IPS-NIHi11 (cell line): ENCODE measurements around the gene C11orf68.
A peak's percentile ranks its signal among the peaks of the same experiment; 100 is the strongest.
"Not testable (repeated sequence)": the region's sequence is repeated elsewhere in the genome, so short reads cannot be mapped to it uniquely, and the experiment has no call there.

Source experiments
- DNase-seq: peaks from one replicate; pipeline ENCODE4 v3.0.0; 2012; ENCODE audit warnings: mixed read lengths, low spot score

C11orf68 gene

GRCh38 chr11:65915101-65915820 is 3.6 kb downstream of the C11orf68 start:
- no peak for DNase-seq

GRCh38 chr11:65912845-65913244 is 6.0 kb downstream of the C11orf68 start:
- no peak for DNase-seq

GRCh38 chr11:65911682-65912568 is 6.9 kb downstream of the C11orf68 start:
- peak; percentile 72 for DNase-seq

- no peak for DNase-seq
These were observed 11.0 kb downstream of the C11orf68 start for GRCh38 chr11:65907878-65908277.

DNA sequence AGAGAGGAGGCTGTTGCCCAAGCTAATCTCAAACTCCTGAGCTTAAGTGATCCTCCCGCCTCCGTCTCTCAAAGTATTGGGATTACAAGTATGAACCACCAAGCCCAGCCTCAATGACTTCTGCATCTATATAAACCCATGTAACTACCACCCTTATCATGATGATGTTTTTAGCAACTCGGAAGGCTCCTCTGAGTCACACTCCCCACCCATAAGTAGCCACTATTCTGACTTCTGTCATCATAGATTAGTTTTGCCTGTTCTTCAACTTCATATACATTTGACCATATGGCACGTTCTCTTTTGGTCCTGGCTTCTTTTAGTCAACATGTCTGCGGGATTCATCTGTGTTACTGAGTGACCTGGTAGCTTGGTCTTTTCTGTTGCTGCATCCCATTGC is 12.3 kb downstream of the C11orf68 start:
- no peak for DNase-seq

GRCh38 chr11:65903715-65904114 is 15.1 kb downstream of the C11orf68 start:
- DNase-seq = no peak

DNA sequence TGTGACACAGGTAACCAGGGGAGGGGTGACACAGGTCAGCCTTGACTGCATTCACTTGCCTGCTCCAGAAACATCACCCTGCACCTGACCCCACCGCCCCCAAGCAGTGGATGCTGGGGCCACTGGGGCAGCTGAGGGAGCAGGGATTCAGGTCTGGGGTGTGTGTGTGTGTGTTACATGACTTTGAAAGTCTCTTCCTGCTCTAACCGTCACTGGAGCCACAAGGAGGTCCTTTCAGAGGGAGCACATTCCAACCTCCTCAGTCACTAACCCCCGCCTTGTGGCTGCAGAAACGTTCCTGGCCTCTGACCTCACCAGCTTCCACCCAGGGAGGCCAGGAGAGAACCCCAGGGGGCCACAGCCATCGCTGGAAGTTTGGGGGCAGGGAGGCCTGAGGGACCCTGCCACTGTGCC is 15.8 kb downstream of the C11orf68 start:
- peak; percentile 55 for DNase-seq

DNA sequence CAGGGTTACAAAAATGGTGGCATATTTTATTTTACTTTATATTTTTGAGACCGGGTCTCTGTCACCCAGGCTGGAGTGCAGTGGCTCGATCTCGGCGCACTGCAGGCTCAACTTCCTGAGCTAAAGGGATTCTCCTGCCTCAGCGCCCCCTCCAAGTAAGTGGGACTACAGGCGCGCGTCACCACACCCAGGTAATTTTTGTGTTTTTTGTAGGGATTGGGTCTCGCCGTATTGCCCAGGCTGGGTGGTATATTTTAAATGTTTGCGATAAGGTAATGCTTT is 18.0 kb downstream of the C11orf68 start:
- no peak for DNase-seq

GRCh38 chr11:65900125-65900898 is 18.6 kb downstream of the C11orf68 start, which contains the start of gene FOSL1:
Gene FOSL1, minus strand, starts transcription at chr11:65900388. Its CDS starts 49 bp downstream, at chr11:65900339.
- DNase-seq = peak; percentile 95

DNA sequence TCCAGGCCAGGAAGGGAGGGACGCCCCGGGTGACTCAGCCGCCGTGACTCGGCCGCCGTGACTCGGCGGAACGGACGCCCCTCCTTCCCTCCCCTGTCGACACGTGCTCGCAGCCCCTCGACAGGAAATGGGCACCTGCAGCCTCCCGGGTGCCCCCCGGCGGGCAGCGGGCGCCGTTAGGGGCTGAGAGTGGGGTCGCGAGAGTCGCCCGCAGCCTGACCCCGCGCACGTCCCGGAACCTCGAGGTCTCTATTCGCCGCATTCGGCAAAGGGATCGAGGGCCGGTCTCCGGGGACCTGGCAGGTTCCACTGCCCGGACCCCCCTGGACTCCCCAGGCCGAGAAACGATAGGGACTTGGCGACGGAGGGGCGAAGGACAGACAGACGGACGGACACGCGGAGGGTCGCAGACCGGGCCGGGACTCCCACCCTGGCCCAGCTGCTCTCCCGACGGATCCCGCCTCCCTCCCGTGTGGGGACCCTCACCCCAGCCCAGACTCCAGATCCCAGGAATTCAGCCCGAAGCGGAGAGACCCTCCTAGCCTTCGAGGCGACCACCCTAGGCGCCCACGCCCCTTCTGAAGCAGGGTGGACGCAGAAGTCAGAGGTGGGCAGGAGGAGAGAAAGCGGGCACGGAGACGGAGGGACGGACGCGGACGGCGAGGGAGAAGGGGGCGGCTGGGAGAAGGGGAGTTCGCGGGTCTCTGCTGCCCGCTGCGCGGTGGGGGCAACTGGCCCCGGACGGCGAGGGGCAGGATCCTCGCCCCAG is 19.3 kb downstream of the C11orf68 start:
- peak; percentile 64 for DNase-seq

DNA sequence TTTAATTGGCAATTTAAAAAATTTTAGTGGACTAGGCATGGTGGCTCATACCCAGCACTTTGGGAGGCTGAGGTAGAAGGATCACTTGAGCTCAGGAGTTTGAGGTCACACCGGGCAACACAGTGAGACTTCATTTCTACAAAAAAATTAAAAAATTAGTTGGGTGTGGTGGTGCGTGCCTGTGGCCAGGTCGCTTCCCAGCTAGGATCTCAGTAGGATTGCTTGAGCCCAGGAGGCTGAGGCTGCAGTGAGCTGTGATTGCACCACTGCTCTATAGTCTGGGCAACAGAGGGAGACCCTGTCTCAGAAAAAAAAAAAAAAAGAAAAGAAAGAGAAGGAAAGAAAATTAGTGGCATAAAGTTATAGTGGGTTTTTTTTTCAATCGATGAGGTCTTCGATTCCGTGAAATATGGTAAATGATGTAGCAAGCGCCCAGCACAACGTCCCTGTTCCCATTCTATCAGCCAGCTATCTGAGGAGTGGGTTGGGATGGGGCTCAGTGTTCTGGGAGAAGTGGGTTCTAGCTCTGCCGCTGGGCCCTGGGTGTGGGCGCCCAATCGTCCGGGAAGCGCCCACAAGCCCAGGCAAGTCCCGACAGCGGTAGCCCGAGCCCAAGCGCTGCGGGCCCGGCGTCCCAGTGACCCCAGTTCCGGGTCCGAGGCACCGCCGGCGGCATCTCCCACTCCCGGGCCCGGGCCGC is 20.1 kb downstream of the C11orf68 start:
- no peak for DNase-seq

DNA sequence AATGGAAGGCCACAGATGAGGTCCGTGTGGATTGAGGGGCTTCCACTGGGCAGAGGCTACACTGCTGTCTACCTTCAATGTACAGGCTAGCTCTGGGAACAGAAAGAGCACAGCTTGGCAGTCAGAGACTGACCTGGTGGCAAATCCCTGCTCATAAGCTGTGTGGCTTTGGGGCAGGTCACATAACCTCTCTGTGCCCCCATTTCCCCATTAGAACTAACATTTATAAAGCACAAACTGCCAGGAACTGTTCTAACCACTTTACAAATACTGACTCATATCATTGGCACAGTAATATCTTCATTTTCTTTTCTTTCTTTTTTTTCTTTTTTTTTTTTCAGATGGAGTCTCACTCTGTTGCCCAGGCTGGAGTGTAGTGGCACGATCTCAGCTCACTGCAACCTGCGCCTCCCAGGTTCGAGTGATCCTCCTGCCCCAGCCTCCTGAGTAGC is 21.8 kb downstream of the C11orf68 start:
- DNase-seq = no peak

- DNase-seq = no peak
These were observed 22.5 kb downstream of the C11orf68 start for GRCh38 chr11:65896034-65896999.

- no peak for DNase-seq
These were observed 23.3 kb downstream of the C11orf68 start for GRCh38 chr11:65895482-65895981.

GRCh38 chr11:65894034-65894591 is 24.7 kb downstream of the C11orf68 start:
- DNase-seq = no peak

- no peak for DNase-seq
These were observed 26.1 kb downstream of the C11orf68 start for GRCh38 chr11:65892661-65893317.

DNA sequence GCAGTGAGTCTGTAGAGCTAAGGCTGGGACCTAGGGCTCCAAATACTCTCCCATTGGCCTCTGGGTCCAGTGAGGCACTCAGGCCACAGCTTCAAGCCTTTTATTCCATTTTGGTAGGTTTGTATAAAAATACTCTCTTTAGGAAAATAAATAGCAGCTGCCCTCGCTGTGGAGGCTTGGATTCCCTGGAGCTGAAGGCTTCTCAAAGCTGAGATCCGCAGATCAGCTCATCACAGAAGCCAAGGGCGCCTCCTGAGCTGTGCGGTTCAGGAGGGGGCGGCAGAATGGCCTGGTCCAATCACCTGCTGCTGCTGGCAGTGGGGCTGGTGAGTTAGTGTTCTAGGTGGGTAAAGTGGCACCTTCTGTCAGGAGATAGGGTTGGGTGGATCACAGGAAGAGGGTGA is 26.7 kb downstream of the C11orf68 start:
- not testable (repeated sequence) for DNase-seq

DNA sequence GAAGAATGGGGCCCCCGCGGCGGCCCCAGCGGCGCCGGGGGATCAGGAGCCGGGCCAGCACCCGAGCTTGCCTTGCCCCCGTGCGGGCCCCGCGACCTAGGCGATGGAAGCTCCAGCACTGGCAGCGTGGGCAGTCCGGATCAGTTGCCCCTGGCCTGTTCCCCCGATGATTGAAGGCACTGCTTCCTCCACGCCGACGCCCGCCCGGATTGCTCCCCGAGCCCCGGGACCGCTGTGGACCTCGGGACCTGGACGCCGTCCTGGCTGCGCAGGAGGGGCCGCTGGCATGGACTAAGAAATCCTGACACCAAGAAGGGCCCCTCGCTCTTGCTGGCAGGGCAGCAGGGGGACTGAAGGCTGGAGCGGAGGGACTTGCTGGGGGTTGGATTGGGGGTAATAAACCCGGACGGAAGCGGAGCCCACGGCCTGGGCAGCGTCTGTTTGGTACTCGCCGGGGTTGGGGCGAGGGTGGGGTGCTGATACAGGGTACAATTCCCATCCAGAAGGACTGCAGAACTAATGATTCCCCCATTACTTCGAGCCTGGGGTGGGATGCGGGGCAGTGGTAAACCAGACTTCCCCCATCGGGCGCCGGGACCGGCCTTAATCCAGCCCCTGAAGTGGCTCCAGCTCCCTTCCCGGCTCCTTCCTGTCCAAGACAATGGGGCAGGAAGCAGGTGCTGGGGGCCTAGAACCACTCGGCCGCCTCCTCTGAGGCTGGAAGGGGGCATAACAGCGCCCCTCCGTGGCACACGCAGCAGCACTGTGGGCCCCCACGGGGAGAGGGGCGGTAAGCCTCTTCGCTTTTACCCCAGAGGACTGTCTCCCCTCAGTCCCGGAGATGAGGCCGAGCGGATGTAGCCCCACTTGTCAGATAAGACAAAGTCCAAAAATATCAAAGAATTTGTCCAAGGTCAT is 27.4 kb downstream of the C11orf68 start:
- DNase-seq = peak; percentile 57
